Keratinocyte (primary cell): ENCODE results near the gene MEGF11. TPM values are rescaled to one million over a fixed set of nuclear protein-coding genes. Genes with fewer than 3 reads are reported as not detected.

Experiments
- DNase-seq: peaks from one replicate; pipeline ENCODE4 v3.0.0-alpha.2; 2011; ENCODE audit warnings: low read depth, missing footprints, low spot score
- FAIRE-seq: peaks from 2 replicates; lab custom pipeline; 2011; peaks lifted over from hg19 to GRCh38; lab: Jason Lieb, UNC
- H2AFZ ChIP-seq: 2 replicates; pipeline ENCODE4 v1.6.0; 2012; ENCODE audit warnings: low read length, control low read depth, inconsistent platforms; ENCODE audit not compliant: control insufficient read depth
- H3K27ac ChIP-seq: 2 replicates; pipeline ENCODE4 v1.5.1; 2011; ENCODE audit warnings: low read length; ENCODE audit not compliant: control insufficient read depth, insufficient read depth
- H3K27me3 ChIP-seq: 3 replicates; pipeline ENCODE4 v1.6.0; 2011; ENCODE audit warnings: low read length; ENCODE audit not compliant: control insufficient read depth, insufficient read depth; ENCODE audit errors: extremely low read depth
- H3K36me3 ChIP-seq, 2 experiments: 2 replicates in 1 of 2; 3 replicates in 1 of 2; pipeline ENCODE4 v1.5.1; 2011; ENCODE audit warnings: low read length in 2 of 2, mild to moderate bottlenecking in 1 of 2; ENCODE audit not compliant: control insufficient read depth in 2 of 2, insufficient read depth in 2 of 2; ENCODE audit errors: extremely low read depth in 1 of 2
- H3K4me1 ChIP-seq: 3 replicates; pipeline ENCODE4 v1.5.1; 2011; ENCODE audit warnings: low read length; ENCODE audit not compliant: control insufficient read depth, insufficient read depth; ENCODE audit errors: extremely low read depth
- H3K4me2 ChIP-seq: 3 replicates; pipeline ENCODE4 v1.6.0; 2011; ENCODE audit warnings: low read depth, low read length; ENCODE audit not compliant: control insufficient read depth, insufficient read depth; ENCODE audit errors: extremely low read depth
- H3K4me3 ChIP-seq, 3 experiments: fragments of 200-600 bp in 1 of 3; sonication (generic) in 1 of 3; 2 replicates in 2 of 3; 3 replicates in 1 of 3; pipeline ENCODE4 v1.5.1; 2011 to 2016; ENCODE audit warnings: low read length in 3 of 3, mild to moderate bottlenecking in 3 of 3, control low read depth in 2 of 3, inconsistent platforms in 1 of 3, low read depth in 1 of 3, mixed read lengths in 1 of 3, mixed run types in 1 of 3, moderate library complexity in 1 of 3; ENCODE audit not compliant: control insufficient read depth in 2 of 3, insufficient read depth in 2 of 3; ENCODE audit errors: extremely low read depth in 1 of 3
- H3K79me2 ChIP-seq: 2 replicates; pipeline ENCODE4 v1.6.0; 2012; ENCODE audit warnings: low read length; ENCODE audit not compliant: control insufficient read depth, insufficient read depth
- H3K9ac ChIP-seq: 3 replicates; pipeline ENCODE4 v1.6.0; 2011; ENCODE audit warnings: low read length; ENCODE audit not compliant: control insufficient read depth, insufficient read depth; ENCODE audit errors: extremely low read depth
- H3K9me1 ChIP-seq: 3 replicates; pipeline ENCODE4 v1.6.0; 2011; ENCODE audit warnings: low read length; ENCODE audit not compliant: control insufficient read depth, insufficient read depth; ENCODE audit errors: extremely low read depth
- H3K9me3 ChIP-seq: 2 replicates; pipeline ENCODE4 v1.5.1; 2012; ENCODE audit warnings: low read depth, low read length; ENCODE audit not compliant: control insufficient read depth
- H4K20me1 ChIP-seq: 3 replicates; pipeline ENCODE4 v1.6.0; 2011; ENCODE audit warnings: low read length; ENCODE audit not compliant: control insufficient read depth, insufficient read depth; ENCODE audit errors: extremely low read depth
- CTCF ChIP-seq, 3 experiments: IDR thresholded peaks in 1 of 3; conservative IDR thresholded peaks in 1 of 3; optimal IDR thresholded peaks in 1 of 3; 2 replicates in 2 of 3; 3 replicates in 1 of 3; pipeline versions ENCODE3 to v1.5.1; 2011; ENCODE audit warnings: low read length in 3 of 3, mild to moderate bottlenecking in 3 of 3, moderate library complexity in 2 of 3, control low read depth in 1 of 3, inconsistent platforms in 1 of 3; ENCODE audit not compliant: insufficient read depth in 2 of 3; ENCODE audit errors: extremely low read depth in 1 of 3
- EZH2 ChIP-seq: IDR thresholded peaks from one replicate; pipeline ENCODE4 v1.6.1; 2012; ENCODE audit warnings: inconsistent platforms, mild to moderate bottlenecking, low read length, moderate library complexity
- dilution Hi-C: fragments of 300-500 bp; cut with MboI; formaldehyde crosslinking; loops from one replicate; pipeline ENCODE4 v1.7.0; 2020; ENCODE audit warnings: low sequenced_read_pairs; ENCODE audit not compliant: extremely low pct_ligation_motif_present
- polyA plus RNA-seq, 5 experiments: library from polyadenylated mRNA; depleted of rRNA in 3 of 5; stranded (reverse) in 3 of 5; stranded (forward) in 1 of 5; unstranded in 1 of 5; fragments of >200 nt; gene quantifications; 1 replicate in 1 of 5; 2 replicates in 3 of 5; 3 replicates in 1 of 5; pipeline versions ENCODE4 v1.2.1 to v1.2.3, GENCODE V29; 2011 to 2012; ENCODE audit warnings: missing spikeins in 2 of 5, low read depth in 1 of 5, low replicate concordance in 1 of 5

Gene MEGF11
- polyA plus RNA-seq, 1 donor (not counting 4 experiments of a cell fraction or from before 2014, with no cell fraction given): not detected

GRCh38 chr15:66131200-66131599 is 122.3 kb downstream of the MEGF11 start:
- Histone ChIP-seq H3K9me1 (no peaks in the 10 kb centered on the region), H3K27me3 (peaks cover 12% of the 10 kb centered on the region), H3K79me2 (no peaks in the 10 kb centered on the region), H3K27ac (no peak overlapping the region), H3K9ac (no peak overlapping the region), H4K20me1 (no peaks in the 10 kb centered on the region), H3K9me3 (no peaks in the 10 kb centered on the region), H3K36me3 (no peaks in the 10 kb centered on the region), H3K4me1 (no peaks in the 10 kb centered on the region), H3K4me3 (no peak overlapping the region), H2AFZ (no peak overlapping the region), H3K4me2 (no peak overlapping the region)
- dilution Hi-C loops: no loop called here
- no peak for DNase-seq
- TF ChIP-seq EZH2 (no peak), CTCF (optimal IDR thresholded peaks at IDR 0.05 in 1 of 3, IDR thresholded peaks at IDR 0.05 in 1 of 3, conservative IDR thresholded peaks at IDR 0.05 in 1 of 3; ENCODE audit: extremely low read depth in 1 of 3, insufficient read depth in 2 of 3, low read length in 3 of 3) (no peak)
- FAIRE-seq: no peak

GRCh38 chr15:66130496-66131034 is 123.0 kb downstream of the MEGF11 start:
- dilution Hi-C loops: no loop called here
- Histone ChIP-seq H3K9me3 (no peaks in the 10 kb centered on the region), H4K20me1 (no peaks in the 10 kb centered on the region), H3K36me3 (no peaks in the 10 kb centered on the region), H3K4me3 (no peak overlapping the region), H3K79me2 (no peaks in the 10 kb centered on the region), H3K9ac (no peak overlapping the region), H3K27me3 (peaks cover 14% of the 10 kb centered on the region), H2AFZ (no peak overlapping the region), H3K27ac (no peak overlapping the region), H3K9me1 (no peaks in the 10 kb centered on the region), H3K4me1 (no peaks in the 10 kb centered on the region), H3K4me2 (no peak overlapping the region)
- TF ChIP-seq CTCF (optimal IDR thresholded peaks at IDR 0.05 in 1 of 3, IDR thresholded peaks at IDR 0.05 in 1 of 3, conservative IDR thresholded peaks at IDR 0.05 in 1 of 3; ENCODE audit: extremely low read depth in 1 of 3, insufficient read depth in 2 of 3, low read length in 3 of 3) (peak in 1 of 3 experiments; percentile 33), EZH2 (no peak)
- no peak for DNase-seq
- FAIRE-seq: no peak
